K562 (cell line): ENCODE data around the gene MAGI1.

Experiments
- BACH1 ChIP-seq: fragments of 200-800 bp; sonication (Bioruptor generic); IDR thresholded peaks from 2 replicates; pipeline ENCODE4 v1.6.1; 2016; ENCODE audit warnings: missing genetic modification characterization, missing compliant biosample characterization
- BRCA1 ChIP-seq, 2 experiments: fragments of 450-650 bp in 1 of 2; sonication (generic) in 1 of 2; formaldehyde crosslinking in 1 of 2; IDR thresholded peaks; 2 replicates each; pipeline versions ENCODE4 v1.5.0 to v1.6.1; 2017 to 2020; ENCODE audit warnings: mild to moderate bottlenecking in 1 of 2, missing genetic modification reagents in 1 of 2
- NR2C2 ChIP-seq, 2 experiments: fragments of 200-800 bp in 1 of 2; sonication (Bioruptor generic) in 1 of 2; sonication (generic) in 1 of 2; formaldehyde crosslinking in 1 of 2; IDR thresholded peaks; 2 replicates each; pipeline versions ENCODE4 v1.6.1 to v1.8.0; 2016 to 2022; ENCODE audit warnings: mild to moderate bottlenecking in 1 of 2, missing compliant biosample characterization in 1 of 2, missing genetic modification characterization in 1 of 2, missing genetic modification reagents in 1 of 2
- POLR2AphosphoS2 ChIP-seq: IDR thresholded peaks from 2 replicates; pipeline ENCODE4 v1.6.1; 2012; ENCODE audit warnings: low read length, improper control_type of control experiment
- TF ChIP-seq, protein P1 (sequence below): sonication (generic); formaldehyde crosslinking; IDR thresholded peaks from 2 replicates; pipeline ENCODE4 v1.8.0; 2023; ENCODE audit warnings: mild to moderate bottlenecking, missing genetic modification reagents
- TF ChIP-seq, protein P2 (sequence below), 3 experiments: IDR thresholded peaks in 2 of 3; conservative IDR thresholded peaks in 1 of 3; 2 replicates each; pipeline ENCODE4 v1.5.1; 2011 to 2012; ENCODE audit warnings: low read length in 3 of 3, mild to moderate bottlenecking in 3 of 3, control low read depth in 2 of 3, improper control_type of control experiment in 1 of 3, inconsistent platforms in 1 of 3, low read depth in 1 of 3, mixed read lengths in 1 of 3, moderate library complexity in 1 of 3; ENCODE audit not compliant: insufficient read depth in 2 of 3

DNA sequence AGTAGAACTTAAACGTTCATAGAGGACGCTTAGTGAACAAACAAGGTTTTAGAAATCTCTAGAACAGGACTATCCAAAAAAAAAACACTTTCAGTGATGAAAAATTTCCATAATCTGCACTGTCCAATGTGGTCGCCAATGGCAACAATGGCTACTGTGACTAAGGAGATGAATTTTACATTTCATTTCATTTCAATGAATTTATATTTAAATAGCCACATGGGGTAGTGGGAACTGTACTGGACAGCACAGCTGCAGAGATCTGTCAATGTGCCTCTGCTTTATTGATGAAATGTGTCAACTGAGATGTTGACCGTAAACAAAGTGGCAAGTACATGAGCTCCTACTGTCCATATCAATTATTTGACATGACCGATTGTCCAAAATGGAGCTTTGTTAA is 222.5 kb downstream of the MAGI1 start:
- no peak for TF ChIP-seq BACH1 (tag)
- no peak for TF ChIP-seq POLR2AphosphoS2
- no peak for TF ChIP-seq NR2C2 (CRISPR knock-in tag; IDR thresholded peaks at IDR 0.05)
- TF ChIP-seq NR2C2 (tag; IDR thresholded peaks at IDR 0.05), result no peak
- no peak for TF ChIP-seq BRCA1 (IDR thresholded peaks at IDR 0.05)
- no peak for TF ChIP-seq BRCA1 (CRISPR knock-in tag; IDR thresholded peaks at IDR 0.05)
- TF ChIP-seq, protein P1, sequence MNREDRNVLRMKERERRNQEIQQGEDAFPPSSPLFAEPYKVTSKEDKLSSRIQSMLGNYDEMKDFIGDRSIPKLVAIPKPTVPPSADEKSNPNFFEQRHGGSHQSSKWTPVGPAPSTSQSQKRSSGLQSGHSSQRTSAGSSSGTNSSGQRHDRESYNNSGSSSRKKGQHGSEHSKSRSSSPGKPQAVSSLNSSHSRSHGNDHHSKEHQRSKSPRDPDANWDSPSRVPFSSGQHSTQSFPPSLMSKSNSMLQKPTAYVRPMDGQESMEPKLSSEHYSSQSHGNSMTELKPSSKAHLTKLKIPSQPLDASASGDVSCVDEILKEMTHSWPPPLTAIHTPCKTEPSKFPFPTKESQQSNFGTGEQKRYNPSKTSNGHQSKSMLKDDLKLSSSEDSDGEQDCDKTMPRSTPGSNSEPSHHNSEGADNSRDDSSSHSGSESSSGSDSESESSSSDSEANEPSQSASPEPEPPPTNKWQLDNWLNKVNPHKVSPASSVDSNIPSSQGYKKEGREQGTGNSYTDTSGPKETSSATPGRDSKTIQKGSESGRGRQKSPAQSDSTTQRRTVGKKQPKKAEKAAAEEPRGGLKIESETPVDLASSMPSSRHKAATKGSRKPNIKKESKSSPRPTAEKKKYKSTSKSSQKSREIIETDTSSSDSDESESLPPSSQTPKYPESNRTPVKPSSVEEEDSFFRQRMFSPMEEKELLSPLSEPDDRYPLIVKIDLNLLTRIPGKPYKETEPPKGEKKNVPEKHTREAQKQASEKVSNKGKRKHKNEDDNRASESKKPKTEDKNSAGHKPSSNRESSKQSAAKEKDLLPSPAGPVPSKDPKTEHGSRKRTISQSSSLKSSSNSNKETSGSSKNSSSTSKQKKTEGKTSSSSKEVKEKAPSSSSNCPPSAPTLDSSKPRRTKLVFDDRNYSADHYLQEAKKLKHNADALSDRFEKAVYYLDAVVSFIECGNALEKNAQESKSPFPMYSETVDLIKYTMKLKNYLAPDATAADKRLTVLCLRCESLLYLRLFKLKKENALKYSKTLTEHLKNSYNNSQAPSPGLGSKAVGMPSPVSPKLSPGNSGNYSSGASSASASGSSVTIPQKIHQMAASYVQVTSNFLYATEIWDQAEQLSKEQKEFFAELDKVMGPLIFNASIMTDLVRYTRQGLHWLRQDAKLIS (CRISPR knock-in tag), result no peak
- TF ChIP-seq, protein P2, sequence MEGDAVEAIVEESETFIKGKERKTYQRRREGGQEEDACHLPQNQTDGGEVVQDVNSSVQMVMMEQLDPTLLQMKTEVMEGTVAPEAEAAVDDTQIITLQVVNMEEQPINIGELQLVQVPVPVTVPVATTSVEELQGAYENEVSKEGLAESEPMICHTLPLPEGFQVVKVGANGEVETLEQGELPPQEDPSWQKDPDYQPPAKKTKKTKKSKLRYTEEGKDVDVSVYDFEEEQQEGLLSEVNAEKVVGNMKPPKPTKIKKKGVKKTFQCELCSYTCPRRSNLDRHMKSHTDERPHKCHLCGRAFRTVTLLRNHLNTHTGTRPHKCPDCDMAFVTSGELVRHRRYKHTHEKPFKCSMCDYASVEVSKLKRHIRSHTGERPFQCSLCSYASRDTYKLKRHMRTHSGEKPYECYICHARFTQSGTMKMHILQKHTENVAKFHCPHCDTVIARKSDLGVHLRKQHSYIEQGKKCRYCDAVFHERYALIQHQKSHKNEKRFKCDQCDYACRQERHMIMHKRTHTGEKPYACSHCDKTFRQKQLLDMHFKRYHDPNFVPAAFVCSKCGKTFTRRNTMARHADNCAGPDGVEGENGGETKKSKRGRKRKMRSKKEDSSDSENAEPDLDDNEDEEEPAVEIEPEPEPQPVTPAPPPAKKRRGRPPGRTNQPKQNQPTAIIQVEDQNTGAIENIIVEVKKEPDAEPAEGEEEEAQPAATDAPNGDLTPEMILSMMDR (IDR thresholded peaks at IDR 0.05 in 2 of 3, conservative IDR thresholded peaks at IDR 0.05 in 1 of 3; ENCODE audit: insufficient read depth in 2 of 3, low read depth in 1 of 3, low read length in 3 of 3), result no peak
